ENCODE results near the gene KCNH6.

Gene KCNH6

DNA sequence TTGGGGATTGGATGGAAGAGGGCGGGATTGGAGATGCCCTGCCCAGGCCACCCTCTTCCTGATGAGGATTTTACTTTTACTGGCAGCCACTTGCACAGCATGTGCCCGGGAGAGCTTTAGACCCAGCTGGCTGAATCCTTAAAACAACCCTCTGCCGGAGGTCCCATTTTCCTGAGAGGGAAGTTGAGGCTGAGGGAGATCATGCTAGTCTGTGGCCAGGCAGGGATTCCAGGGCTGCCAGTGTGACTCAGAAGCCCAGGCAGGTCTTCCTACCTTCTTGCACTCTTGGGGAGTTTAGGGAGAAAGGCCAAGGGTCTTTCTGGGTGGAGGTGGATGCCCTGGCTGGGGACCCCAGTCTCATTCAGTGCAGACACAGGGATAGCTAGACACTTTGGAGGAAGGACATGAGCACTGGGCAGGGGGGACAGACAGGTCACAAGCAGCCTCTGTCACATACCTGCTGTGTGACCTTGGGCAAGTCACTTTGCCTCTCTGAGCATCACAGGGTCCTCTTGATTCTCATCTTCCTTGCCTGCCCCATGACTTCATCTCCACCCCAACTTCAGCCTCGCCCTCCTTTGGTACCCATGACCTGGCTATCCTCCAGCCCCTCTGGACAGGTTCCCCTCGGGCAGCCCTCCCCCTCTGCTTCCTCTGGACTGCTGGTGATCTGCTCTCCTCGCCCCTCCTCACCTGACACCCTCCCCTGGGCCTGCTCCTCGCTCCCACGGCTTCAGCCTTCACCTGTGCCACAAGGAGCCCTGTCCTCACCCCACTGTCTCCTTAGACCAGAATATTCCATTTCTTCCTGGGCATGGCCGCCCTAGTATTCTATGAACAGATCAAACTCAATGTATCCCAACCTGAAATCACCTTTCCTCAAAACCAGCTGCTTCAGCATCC is 15.8 kb downstream of the KCNH6 start:
- no peaks in the 10 kb centered on the region for H3K9me3 ChIP-seq (ENCODE audit: control insufficient read depth, insufficient read depth, low read depth, low read length)
- H3K36me3 ChIP-seq (ENCODE audit: control insufficient read depth in 2 of 2, insufficient read depth in 1 of 2, low read length in 2 of 2): no peaks in the 10 kb centered on the region
- H3K4me1 ChIP-seq (ENCODE audit: control insufficient read depth, insufficient read depth, low read length): no peaks in the 10 kb centered on the region
- H3K4me3 ChIP-seq (ENCODE audit: low read depth, low read length): no peak overlapping the region
- POLR2A ChIA-PET: no interaction called here
- no peak overlapping the region for H3K27ac ChIP-seq (ENCODE audit: extremely low read depth, low read depth, low read length)
- CTCF ChIA-PET: no interaction called here
- TF ChIP-seq ZNF768 (tag by site-specific recombination; IDR thresholded peaks at IDR 0.05): peak; percentile 76
- no peak for TF ChIP-seq ZNF16 (tag by site-specific recombination; IDR thresholded peaks at IDR 0.05; ENCODE audit: low read depth)

DNA sequence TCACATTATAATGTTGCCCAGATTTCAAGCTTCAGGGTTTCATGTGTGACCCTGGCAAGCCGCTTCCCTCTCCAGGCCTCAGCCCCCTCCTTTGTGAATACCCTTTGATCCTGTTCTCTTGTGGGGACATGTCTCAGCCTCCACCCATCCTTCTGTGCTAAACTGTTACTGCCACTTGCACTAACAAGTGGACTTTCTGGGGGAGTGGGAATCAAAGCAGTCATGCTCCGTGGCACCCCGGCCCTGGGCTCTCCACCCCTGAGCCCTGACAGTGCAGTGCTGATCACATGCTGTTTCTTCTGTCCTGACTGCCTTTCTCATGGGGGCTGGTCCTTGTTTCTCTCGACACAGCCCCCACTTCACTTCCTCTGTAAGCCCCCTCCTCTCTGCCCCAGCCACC is 17.4 kb downstream of the KCNH6 start:
- no peaks in the 10 kb centered on the region for H3K9me3 ChIP-seq (ENCODE audit: control insufficient read depth, insufficient read depth, low read depth, low read length)
- H3K27ac ChIP-seq (ENCODE audit: extremely low read depth, low read depth, low read length): no peak overlapping the region
- ChIA-PET CTCF (interaction anchor here (0.7 kb wide), 1 partner anchor 8 kb away, joined by 3 read pairs; no protein-coding TSS in a partner anchor), POLR2A (no interaction called here)
- no peak overlapping the region for H3K4me3 ChIP-seq (ENCODE audit: low read depth, low read length)
- no peak for TF ChIP-seq ZNF223 (tag by site-specific recombination; IDR thresholded peaks at IDR 0.05)
- no peak for TF ChIP-seq ZBTB20 (tag by site-specific recombination; IDR thresholded peaks at IDR 0.05)
- no peak for TF ChIP-seq ZNF701 (tag by site-specific recombination; IDR thresholded peaks at IDR 0.05)
- no peak for TF ChIP-seq ZNF621 (tag by site-specific recombination; IDR thresholded peaks at IDR 0.05)
- no peak for TF ChIP-seq ZNF2 (tag by site-specific recombination; IDR thresholded peaks at IDR 0.05)
- TF ChIP-seq REPIN1 (tag by site-specific recombination; IDR thresholded peaks at IDR 0.05; ENCODE audit: low read depth): no peak
- no peak for TF ChIP-seq ZNF202 (tag by site-specific recombination; IDR thresholded peaks at IDR 0.05; ENCODE audit: borderline replicate concordance)
- no peak for TF ChIP-seq ZNF248 (tag by site-specific recombination; IDR thresholded peaks at IDR 0.05)
- no peaks in the 10 kb centered on the region for H3K36me3 ChIP-seq (ENCODE audit: control insufficient read depth in 2 of 2, insufficient read depth in 1 of 2, low read length in 2 of 2)
- H3K4me1 ChIP-seq (ENCODE audit: control insufficient read depth, insufficient read depth, low read length): no peaks in the 10 kb centered on the region

DNA sequence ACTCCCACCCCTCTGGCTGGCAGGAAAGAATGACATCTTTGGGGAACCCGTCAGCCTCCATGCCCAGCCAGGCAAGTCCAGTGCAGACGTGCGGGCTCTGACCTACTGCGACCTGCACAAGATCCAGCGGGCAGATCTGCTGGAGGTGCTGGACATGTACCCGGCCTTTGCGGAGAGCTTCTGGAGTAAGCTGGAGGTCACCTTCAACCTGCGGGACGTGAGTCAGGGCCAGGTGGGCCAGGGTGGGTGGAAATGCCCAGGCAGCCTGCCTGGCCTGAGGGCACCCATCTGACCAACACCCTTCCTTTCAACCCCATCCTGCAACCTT is 19.0 kb downstream of the KCNH6 start:
- Histone ChIP-seq H3K27ac (ENCODE audit: extremely low read depth, low read depth, low read length) (no peak overlapping the region), H3K4me3 (ENCODE audit: low read depth, low read length) (no peak overlapping the region), H3K4me1 (ENCODE audit: control insufficient read depth, insufficient read depth, low read length) (no peaks in the 10 kb centered on the region), H3K9me3 (ENCODE audit: control insufficient read depth, insufficient read depth, low read depth, low read length) (no peaks in the 10 kb centered on the region), H3K36me3 (ENCODE audit: control insufficient read depth in 2 of 2, insufficient read depth in 1 of 2, low read length in 2 of 2) (no peaks in the 10 kb centered on the region)
- CTCF ChIA-PET: interaction anchor here (0.6 to 1.4 kb wide), 3 partner anchors 30 to 399 kb away, joined by 3 to 4 read pairs (median 3); no protein-coding TSS in a partner anchor
- TF ChIP-seq ZNF768 (tag by site-specific recombination; IDR thresholded peaks at IDR 0.05) (no peak), ZXDB (tag by site-specific recombination; IDR thresholded peaks at IDR 0.05) (no peak), HOXD13 (CRISPR knock-in tag; IDR thresholded peaks at IDR 0.05; ENCODE audit: borderline replicate concordance) (no peak), ZNF623 (tag by site-specific recombination; IDR thresholded peaks at IDR 0.05) (no peak), ZBTB21 (tag by site-specific recombination; IDR thresholded peaks at IDR 0.05) (no peak), ZBTB17 (tag by site-specific recombination; IDR thresholded peaks at IDR 0.05) (no peak)
- POLR2A ChIA-PET: no interaction called here

DNA sequence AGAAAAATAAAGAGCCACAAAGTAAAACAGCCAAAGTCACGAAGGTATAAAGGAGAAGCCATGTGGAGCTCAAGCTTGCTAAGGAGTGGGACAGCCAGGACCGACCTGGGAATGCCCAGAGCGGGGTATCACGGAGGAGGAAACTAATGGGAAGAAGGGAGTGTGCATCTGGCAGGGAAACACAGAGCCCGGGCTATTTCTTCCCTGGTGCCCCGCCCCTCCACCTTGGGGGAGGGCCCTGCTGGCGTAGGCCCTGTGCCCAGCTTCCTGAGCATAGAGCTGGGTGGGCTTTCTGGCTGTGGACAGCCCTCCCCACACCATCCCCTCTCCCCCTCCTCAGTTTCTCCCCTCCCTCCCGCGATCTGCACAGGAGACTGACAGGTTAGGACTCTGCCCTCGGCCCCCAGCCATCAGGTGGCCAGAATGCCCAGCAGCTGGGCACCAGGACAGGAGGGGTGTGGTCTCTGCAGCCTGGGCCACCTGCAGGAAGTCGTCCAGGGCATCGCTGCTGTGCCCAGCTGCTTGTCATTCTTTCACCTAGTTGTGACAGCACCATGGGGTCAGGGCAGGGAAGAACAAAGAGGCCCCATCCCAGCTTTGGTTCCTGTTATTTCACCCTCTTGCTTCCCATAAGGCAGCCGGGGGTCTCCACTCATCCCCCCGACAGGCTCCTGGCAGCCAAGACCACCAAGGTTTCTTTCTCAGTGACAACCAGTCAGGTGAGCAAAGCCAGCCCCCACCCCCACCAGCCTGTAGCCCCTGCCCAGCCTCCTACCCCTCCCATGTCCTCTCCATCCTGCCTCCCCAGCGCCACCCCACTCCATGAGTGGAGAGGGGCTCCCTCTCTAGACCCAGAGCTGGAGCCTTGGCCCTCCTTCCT is 20.0 kb downstream of the KCNH6 start:
- H3K4me3 ChIP-seq (ENCODE audit: low read depth, low read length): no peak overlapping the region
- no peak overlapping the region for H3K27ac ChIP-seq (ENCODE audit: extremely low read depth, low read depth, low read length)
- POLR2A ChIA-PET: interaction anchor here (0.6 kb wide), 1 partner anchor 30 kb away, joined by 3 read pairs; no protein-coding TSS in a partner anchor
- H3K4me1 ChIP-seq (ENCODE audit: control insufficient read depth, insufficient read depth, low read length): no peaks in the 10 kb centered on the region
- TF ChIP-seq, protein P1, sequence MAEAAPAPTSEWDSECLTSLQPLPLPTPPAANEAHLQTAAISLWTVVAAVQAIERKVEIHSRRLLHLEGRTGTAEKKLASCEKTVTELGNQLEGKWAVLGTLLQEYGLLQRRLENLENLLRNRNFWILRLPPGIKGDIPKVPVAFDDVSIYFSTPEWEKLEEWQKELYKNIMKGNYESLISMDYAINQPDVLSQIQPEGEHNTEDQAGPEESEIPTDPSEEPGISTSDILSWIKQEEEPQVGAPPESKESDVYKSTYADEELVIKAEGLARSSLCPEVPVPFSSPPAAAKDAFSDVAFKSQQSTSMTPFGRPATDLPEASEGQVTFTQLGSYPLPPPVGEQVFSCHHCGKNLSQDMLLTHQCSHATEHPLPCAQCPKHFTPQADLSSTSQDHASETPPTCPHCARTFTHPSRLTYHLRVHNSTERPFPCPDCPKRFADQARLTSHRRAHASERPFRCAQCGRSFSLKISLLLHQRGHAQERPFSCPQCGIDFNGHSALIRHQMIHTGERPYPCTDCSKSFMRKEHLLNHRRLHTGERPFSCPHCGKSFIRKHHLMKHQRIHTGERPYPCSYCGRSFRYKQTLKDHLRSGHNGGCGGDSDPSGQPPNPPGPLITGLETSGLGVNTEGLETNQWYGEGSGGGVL (tag by site-specific recombination; IDR thresholded peaks at IDR 0.05): peak; percentile 52; the same call in 1 of the 2 replicates
- TF ChIP-seq SP2 (tag by site-specific recombination; IDR thresholded peaks at IDR 0.05): peak; percentile 48; the same call in 1 of the 2 replicates
- no peak for TF ChIP-seq KLF10 (tag by site-specific recombination; IDR thresholded peaks at IDR 0.05)
- no peaks in the 10 kb centered on the region for H3K9me3 ChIP-seq (ENCODE audit: control insufficient read depth, insufficient read depth, low read depth, low read length)
- CTCF ChIA-PET: interaction anchor here (0.6 to 2.6 kb wide), 6 partner anchors 31 to 400 kb away, joined by 3 to 10 read pairs (median 4); no protein-coding TSS in a partner anchor
- H3K36me3 ChIP-seq (ENCODE audit: control insufficient read depth in 2 of 2, insufficient read depth in 1 of 2, low read length in 2 of 2): no peaks in the 10 kb centered on the region
